ENCODE results near the gene PRM1.

GRCh38 chr16:11253009-11253994 lies 27.8 kb downstream of the PRM1 start:
- TF ChIP-seq USF2 (CRISPR knock-in tag; IDR thresholded peaks at IDR 0.05): no peak
- no peak for TF ChIP-seq CDX4 (CRISPR knock-in tag; IDR thresholded peaks at IDR 0.05; ENCODE audit: borderline replicate concordance)
- TF ChIP-seq ZNF121 (CRISPR knock-in tag; IDR thresholded peaks at IDR 0.05): no peak
- TF ChIP-seq CTCF (IDR thresholded peaks at IDR 0.05): no peak
- no peak for TF ChIP-seq TCF7 (CRISPR knock-in tag; IDR thresholded peaks at IDR 0.05; ENCODE audit: low read depth)
- no peak for TF ChIP-seq GABPB1 (CRISPR knock-in tag; IDR thresholded peaks at IDR 0.05)
- no peak for TF ChIP-seq FOXK1 (CRISPR knock-in tag; IDR thresholded peaks at IDR 0.05)
- TF ChIP-seq SMAD3 (CRISPR knock-in tag; IDR thresholded peaks at IDR 0.05; ENCODE audit: borderline replicate concordance): no peak
- TF ChIP-seq ZNF532 (CRISPR knock-in tag; IDR thresholded peaks at IDR 0.05; ENCODE audit: borderline replicate concordance): no peak
- no peak for TF ChIP-seq NFATC4 (CRISPR knock-in tag; IDR thresholded peaks at IDR 0.05)

Data from WTC11 (cell line).